Ovary (tissue), 3 donors: ENCODE results near the gene RAP1GAP.

Experiments
- EP300 ChIP-seq: sonication (generic); formaldehyde crosslinking; IDR thresholded peaks from one replicate; pipeline ENCODE4 v1.6.1; 2017; ENCODE audit warnings: antibody characterized with exemption
- POLR2A ChIP-seq: fragments of 450-650 bp; IDR thresholded peaks from one replicate; pipeline ENCODE4 v1.6.1; 2017; ENCODE audit warnings: antibody characterized with exemption, mild to moderate bottlenecking, moderate library complexity
- TF ChIP-seq, protein P1 (sequence below), 3 donors: fragments of 450-650 bp in 2 of 3; fragments of 200-600 bp in 1 of 3; IDR thresholded peaks; one replicate each; pipeline versions ENCODE4 v1.5.1 to v1.8.0; 2016 to 2022; ENCODE audit warnings: antibody characterized with exemption in 3 of 3, mild to moderate bottlenecking in 1 of 3
- donor health status: DM: no; HTN: no; CAD: no.

DNA sequence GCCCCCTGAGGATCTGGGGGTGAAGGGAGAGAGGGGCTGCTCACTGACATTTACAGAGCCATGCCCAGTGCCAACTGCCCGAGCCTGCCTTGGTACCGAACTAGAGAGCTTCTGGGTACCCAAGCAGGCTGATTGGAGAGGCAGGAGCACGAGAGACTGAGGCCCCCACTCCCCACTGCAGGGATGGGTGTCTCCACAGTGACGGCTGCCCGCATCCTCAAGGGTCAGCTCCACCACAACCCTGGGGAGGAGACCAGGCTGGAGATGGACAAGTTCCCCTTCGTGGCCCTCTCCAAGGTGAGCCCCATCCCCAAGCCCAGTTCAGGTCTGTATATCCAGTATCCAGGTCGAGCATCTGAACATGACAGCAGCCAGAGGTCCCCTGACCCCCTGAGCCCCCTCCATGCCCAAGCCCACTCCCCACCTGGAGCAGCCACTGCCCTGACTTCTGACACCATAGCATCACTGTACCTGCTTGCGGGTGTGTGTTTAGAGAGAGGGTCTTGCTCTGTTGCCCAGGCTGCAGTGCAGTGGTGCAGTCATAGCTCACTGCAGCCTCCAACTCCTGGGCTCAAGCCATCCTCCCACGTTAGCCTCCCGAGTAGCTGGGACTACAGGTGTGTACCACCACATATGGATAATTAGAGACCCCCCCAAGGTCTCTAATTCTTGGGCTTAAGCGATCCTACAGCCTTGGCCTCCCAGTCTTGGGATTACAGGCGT lies 108.1 kb downstream of the RAP1GAP start:
- TF ChIP-seq POLR2A (no peak), EP300 (no peak)
- TF ChIP-seq, protein P1, sequence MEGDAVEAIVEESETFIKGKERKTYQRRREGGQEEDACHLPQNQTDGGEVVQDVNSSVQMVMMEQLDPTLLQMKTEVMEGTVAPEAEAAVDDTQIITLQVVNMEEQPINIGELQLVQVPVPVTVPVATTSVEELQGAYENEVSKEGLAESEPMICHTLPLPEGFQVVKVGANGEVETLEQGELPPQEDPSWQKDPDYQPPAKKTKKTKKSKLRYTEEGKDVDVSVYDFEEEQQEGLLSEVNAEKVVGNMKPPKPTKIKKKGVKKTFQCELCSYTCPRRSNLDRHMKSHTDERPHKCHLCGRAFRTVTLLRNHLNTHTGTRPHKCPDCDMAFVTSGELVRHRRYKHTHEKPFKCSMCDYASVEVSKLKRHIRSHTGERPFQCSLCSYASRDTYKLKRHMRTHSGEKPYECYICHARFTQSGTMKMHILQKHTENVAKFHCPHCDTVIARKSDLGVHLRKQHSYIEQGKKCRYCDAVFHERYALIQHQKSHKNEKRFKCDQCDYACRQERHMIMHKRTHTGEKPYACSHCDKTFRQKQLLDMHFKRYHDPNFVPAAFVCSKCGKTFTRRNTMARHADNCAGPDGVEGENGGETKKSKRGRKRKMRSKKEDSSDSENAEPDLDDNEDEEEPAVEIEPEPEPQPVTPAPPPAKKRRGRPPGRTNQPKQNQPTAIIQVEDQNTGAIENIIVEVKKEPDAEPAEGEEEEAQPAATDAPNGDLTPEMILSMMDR (IDR thresholded peaks at IDR 0.05): no peak
